ENCODE data around the gene FBXW7.

- TF ChIP-seq, protein P1, sequence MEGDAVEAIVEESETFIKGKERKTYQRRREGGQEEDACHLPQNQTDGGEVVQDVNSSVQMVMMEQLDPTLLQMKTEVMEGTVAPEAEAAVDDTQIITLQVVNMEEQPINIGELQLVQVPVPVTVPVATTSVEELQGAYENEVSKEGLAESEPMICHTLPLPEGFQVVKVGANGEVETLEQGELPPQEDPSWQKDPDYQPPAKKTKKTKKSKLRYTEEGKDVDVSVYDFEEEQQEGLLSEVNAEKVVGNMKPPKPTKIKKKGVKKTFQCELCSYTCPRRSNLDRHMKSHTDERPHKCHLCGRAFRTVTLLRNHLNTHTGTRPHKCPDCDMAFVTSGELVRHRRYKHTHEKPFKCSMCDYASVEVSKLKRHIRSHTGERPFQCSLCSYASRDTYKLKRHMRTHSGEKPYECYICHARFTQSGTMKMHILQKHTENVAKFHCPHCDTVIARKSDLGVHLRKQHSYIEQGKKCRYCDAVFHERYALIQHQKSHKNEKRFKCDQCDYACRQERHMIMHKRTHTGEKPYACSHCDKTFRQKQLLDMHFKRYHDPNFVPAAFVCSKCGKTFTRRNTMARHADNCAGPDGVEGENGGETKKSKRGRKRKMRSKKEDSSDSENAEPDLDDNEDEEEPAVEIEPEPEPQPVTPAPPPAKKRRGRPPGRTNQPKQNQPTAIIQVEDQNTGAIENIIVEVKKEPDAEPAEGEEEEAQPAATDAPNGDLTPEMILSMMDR (IDR thresholded peaks at IDR 0.05) = no peak
- TF ChIP-seq POLR2A (IDR thresholded peaks at IDR 0.05) = no peak
These were observed 116.1 kb downstream of the FBXW7 start for GRCh38 chr4:152419809-152420208.

Data from thyroid gland (tissue), 4 donors.